Measurements from ENCODE around the gene GGCT.

GGCT gene

GRCh38 chr7:30476459-30477145 is 28.0 kb downstream of the GGCT start:
- no peak for DNase-seq

- DNase-seq: no peak
Measured at GRCh38 chr7:30475580-30475979, 29.0 kb downstream of the GGCT start.

GRCh38 chr7:30474893-30475292 is 29.7 kb downstream of the GGCT start:
- DNase-seq: no peak

GRCh38 chr7:30474485-30474884 is 30.1 kb downstream of the GGCT start:
- no peak for DNase-seq

GRCh38 chr7:30473903-30474302 is 30.7 kb downstream of the GGCT start:
- no peak for DNase-seq

DNA sequence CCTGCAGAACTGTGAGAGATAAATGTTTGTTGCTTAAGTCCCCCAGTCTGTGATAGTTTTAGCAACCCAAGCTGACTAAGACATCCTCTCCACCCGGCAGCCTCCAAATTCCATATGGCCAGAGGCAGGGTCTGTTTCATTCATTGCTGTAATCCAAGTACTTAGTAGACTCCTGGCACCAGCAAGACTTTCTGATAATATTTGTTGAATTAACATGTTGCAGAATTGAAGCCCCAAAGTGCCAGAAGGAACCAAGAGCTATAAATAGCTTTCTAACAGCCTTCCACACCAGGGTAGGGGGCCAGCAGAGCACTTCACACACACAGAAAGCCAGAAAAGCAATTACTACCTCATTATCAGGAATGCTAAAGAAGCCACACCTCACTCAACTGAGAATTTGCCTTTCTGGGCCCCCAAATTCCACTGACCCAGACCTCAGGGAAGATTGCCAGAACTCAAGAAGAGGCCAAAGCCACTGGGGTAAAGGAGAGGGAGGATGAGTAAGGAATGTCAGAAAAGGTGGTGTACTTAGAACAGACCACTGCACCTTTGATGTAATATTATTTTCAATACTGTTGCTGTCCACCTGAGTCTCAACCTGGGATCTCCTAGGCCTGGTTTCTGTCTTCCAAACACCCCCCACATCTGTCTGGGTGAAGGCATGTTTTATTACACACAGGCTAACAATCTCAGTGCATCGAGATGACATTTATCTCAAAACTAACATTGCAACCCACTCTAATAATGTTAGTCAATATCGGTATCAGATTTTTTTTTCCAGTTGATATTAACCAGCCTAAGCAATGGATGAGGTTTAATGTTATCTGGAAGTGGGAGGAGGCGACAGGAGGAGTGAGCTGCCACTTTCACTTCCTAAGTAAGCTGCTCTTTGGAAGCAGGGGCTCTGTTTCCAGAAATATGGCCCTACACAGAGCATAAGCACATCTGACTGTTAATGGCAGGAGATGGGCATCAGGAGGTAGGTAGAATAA is 31.5 kb downstream of the GGCT start:
- no peak for DNase-seq

DNA sequence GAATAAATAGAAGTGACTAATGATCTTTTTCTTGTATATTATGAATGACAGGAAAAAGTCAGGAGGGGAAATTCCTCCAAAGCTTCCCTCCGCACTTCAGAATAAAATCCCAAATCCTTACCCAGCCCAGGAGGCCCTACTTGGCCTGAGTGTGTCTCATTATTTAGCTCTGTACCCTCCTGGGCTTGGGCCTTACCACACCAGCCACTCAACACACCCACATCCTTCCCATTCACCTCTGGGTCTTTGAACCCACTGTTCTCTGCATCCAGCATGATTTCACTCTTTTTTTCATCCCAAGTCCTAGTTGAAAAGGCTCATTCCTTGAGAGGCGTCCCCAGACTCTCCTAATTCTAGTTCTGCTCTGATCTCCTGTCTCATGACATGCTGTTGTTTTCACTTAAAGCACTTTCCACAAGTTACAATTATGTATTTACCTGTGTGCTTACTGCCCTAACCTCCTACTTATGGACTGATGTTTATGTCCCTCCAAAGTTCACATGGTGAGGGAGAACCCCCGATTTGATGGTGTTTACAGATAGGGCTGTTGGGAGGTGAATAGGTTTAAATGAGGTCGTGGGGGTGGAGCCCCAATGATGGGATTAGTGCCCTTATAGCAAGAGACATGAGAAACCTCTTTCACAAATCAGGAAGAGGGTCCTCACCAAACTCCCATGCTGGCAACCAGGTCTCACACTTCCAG is 32.4 kb downstream of the GGCT start:
- no peak for DNase-seq

DNA sequence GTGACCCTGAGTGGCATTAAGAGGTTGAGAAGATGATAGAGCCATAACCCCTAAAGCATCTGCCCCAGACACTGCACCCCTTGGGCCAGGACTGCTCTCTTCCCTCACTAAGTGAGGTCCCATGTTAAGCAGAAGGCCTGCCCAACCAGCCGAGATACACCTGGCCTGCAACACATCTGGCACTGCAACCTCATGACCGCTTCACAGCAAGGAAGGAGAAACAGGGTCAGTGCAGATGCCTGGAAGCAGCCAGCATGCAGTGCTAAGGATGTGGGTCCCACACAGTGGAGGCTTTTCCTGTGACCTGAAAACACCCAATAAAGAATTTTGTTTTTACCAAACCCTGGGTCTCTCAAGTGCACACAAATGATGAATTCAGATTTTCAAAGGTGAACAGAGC is 33.4 kb downstream of the GGCT start:
- no peak for DNase-seq

DNA sequence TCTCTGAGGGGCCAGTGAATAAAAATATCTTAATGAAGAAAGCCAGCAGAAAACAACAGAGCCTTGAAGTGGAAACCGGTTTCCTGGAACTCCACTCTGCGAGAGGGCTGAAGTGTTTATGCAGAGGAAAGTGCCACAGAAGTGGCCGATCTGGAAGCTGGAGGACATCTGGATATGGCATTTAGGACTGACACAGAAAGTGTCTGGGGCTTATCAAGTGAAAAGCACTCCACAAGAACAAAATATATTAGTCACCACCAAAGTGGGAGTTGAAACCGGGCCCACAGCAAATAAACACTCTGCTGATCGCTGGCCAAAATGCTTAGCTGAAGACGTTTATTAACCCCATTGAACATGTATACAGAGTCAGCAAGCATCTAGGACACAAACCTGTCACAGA is 33.9 kb downstream of the GGCT start:
- no peak for DNase-seq

DNA sequence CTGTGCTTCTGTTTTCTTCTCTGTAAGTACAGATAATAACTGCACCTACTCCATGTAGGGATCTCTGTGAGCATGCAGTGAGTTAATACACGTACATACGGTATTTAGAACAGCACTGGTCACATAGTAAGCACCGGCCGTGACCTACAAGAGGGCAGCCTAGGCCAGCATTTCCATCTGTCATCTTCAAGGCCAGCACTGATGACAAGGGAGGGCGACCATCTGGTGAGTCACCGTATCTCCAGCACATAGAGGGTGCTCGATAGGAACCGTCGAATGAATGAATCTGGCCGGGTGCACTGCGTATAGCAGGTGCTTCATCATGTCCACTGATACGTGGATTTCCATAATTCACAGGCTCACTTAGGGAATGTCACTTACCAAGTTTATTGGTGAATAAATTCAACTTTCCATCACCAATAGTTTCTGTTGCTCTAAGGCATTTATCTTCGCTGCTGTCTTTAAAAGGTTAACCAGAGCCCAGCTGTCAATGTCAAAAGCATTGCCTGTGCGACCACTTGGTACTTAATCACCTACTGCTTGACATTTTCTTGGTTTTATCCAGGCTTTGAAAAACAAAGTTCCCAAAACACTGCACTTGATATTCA is 34.4 kb downstream of the GGCT start:
- DNase-seq: no peak

DNA sequence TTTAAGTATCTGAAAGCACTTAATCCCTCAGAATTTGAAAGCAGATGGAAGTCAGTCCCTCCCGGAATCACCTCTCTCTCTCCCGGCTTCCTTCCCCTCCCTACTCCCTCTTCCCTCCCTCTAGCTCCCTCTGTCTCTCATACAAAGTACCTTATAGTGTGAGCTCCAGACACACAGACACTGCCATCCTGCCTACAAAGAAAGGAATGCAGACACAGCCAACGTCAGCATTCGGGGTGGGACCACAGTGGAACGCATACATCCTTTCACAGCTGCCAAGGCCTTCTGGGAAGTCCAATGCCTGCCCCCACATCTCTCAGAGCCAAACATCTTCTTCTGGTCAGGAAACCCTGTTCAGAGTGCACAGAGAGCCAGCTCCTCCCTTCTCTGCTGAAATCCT is 35.3 kb downstream of the GGCT start:
- no peak for DNase-seq

- no peak for DNase-seq
Measured at GRCh38 chr7:30468791-30469190, 35.8 kb downstream of the GGCT start.

DNA sequence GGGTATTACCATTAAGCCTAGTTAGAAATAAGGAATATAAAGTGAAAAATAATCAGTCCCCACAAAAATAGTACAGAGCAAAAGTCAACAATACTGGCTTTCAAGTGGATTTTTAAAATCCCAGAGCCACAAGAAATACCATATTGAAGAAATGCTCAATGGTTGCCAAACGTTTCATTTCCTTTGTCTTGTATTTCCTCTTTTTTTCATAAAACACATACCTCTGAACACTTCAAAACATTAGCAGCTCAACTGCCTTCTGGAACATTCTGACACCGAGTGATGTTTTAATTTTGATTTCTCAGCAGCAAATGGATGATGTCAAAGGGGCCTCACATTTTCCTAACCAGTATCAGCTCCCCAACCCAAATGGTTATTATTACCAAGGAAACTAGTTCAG is 36.6 kb downstream of the GGCT start:
- peak; percentile 14 for DNase-seq

DNA sequence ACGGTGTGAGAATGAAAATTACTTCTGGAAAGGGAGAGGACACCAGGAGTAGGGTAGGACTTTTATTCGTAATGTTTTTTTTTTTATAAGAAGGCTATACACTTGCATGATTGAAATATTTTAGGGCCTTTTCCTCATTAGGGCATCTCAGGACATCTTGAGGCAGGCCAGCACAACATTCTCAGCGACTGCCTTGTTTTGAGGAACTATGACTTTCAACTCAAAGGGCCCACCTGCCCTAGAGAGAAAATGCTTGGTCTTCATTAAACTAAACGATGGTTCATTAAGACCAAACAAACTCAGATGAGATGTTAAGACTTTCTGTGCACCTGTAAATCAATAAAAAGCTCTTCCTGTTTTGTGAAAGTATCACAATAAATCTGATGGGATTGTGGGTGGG is 37.4 kb downstream of the GGCT start:
- no peak for DNase-seq

DNA sequence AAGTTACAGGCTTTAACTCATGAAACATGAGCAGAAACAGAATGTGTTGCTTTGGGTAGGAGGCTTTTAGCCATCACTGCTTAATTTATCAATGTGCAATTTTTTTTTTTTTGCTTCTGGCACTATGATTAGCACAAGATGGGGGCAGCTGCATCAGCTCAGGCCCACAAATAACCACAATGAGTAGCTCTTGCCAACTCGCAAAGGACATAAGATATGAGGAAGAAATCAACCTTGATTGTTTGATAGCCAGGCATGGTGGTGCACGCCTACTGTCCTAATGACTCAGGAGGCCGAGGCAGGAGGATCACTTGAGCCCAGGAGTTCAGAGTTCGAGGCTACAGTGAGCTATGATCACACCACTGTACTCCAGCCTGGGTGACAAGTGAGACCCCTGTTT is 38.4 kb downstream of the GGCT start:
- DNase-seq: no peak

- no peak for DNase-seq
Measured at GRCh38 chr7:30465811-30466180, 38.8 kb downstream of the GGCT start.

DNA sequence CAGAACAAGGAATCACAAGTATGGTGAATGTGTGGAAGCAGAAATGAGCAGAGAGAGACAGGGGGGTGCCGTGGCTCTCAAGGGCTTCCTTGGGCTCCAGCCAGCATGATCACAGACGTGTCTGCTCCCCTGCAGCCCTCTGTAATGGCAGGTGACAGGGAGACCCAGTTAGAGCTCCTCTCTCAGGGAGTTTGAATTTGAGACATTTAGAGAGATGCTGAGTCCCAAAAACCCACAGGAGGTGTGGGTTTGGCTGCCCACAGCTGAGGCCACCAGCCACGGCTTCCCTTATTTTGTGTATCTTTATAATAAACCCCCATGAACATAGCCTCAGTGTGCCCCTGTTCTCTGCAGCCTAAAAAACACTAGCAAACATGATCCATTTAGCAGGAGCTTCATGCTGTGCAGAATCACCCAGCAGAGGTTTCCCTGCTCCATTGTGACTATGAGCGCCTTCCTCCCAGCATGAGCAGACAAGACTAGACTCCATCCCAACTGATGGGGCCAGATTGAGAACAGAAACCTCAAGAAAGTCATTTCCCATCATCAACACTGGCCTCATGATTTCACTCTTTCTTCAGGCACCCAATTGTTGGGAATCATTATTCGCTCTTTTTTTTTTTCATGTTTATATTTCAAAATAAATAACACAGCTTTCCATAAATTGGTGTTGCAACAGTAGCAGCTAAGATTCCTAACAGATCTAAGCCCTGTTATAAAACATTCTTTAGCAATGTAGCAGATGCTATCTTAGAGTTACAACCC is 39.4 kb downstream of the GGCT start:
- no peak for DNase-seq

- no peak for DNase-seq
Measured at GRCh38 chr7:30464231-30464671, 40.4 kb downstream of the GGCT start.

GRCh38 chr7:30463405-30464145 is 41.1 kb downstream of the GGCT start:
- DNase-seq: no peak

GRCh38 chr7:30462179-30462578 is 42.5 kb downstream of the GGCT start:
- DNase-seq: no peak

DNA sequence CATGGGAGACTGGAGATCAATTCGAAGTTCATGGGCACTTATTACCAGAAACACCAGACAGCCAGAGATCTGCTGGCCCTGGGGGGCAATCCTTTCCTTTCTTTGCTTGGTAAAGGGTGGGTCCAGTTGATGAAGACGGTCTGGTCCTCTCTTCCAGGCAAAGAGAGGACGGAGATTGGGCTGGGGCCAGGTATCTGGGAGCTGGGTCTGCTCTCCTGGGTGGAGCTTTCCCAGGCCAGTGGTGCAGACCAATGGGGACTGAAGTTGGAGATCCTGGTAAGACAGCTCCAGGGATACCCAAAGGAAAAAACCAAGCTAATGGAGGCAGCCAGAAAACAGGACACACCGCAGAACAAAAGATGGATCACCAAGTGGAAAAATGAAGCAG is 44.4 kb downstream of the GGCT start:
- DNase-seq: no peak
